GM10266 (cell line): ENCODE results near the gene THOP1.

Source experiments
- DNase-seq: peaks from one replicate; pipeline ENCODE4 v3.0.0; 2012; ENCODE audit errors: extremely low spot score
- CTCF ChIP-seq: IDR thresholded peaks from 2 replicates; pipeline ENCODE4 v1.5.1; 2012; ENCODE audit warnings: mild to moderate bottlenecking, low read depth; ENCODE audit not compliant: control insufficient read depth, insufficient read depth; ENCODE audit errors: missing control alignments

The THOP1 gene

GRCh38 chr19:2823646-2824045 lies 38.3 kb downstream of the THOP1 start:
- no peak for DNase-seq
- no peak for TF ChIP-seq CTCF

GRCh38 chr19:2824129-2824528 lies 38.8 kb downstream of the THOP1 start:
- no peak for TF ChIP-seq CTCF
- DNase-seq, result no peak

GRCh38 chr19:2827022-2827421 lies 41.7 kb downstream of the THOP1 start:
- TF ChIP-seq CTCF, result no peak
- DNase-seq, result no peak

- no peak for TF ChIP-seq CTCF
- no peak for DNase-seq
These were observed 42.7 kb downstream of the THOP1 start for GRCh38 chr19:2827840-2828489.

- DNase-seq, result no peak
- no peak for TF ChIP-seq CTCF
These were observed 49.1 kb downstream of the THOP1 start for GRCh38 chr19:2834294-2834871.

- DNase-seq, result no peak
- TF ChIP-seq CTCF, result no peak
These were observed 52.1 kb downstream of the THOP1 start for GRCh38 chr19:2837430-2837829.
